Measurements from ENCODE around the gene TXNL4A. TPM values are rescaled to one million over a fixed set of nuclear protein-coding genes. Genes with fewer than 3 reads are reported as not detected.
A peak's percentile ranks its signal among the peaks of the same experiment; 100 is the strongest.

The TXNL4A gene
- total RNA-seq, 1 donor from 2014 or later, result 84.7 TPM

DNA sequence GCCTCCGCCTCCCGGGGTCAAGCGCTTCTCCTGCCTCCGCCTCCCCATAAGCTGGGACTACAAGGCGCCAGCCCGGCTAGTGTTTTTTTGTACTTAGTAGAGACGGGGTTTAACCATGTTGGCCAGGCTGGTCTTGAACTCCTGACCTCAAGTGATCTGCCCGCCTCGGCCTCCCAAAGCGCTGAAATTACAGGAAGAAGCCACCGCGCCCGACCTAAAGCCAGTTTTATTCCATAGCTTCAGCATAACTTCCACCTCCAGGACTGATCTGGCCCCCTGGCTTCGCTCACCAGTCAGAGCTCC lies 783 bp upstream of the TXNL4A start:
- DNase-seq (ENCODE audit: low read depth), result no peak
- TF ChIP-seq, protein P1, sequence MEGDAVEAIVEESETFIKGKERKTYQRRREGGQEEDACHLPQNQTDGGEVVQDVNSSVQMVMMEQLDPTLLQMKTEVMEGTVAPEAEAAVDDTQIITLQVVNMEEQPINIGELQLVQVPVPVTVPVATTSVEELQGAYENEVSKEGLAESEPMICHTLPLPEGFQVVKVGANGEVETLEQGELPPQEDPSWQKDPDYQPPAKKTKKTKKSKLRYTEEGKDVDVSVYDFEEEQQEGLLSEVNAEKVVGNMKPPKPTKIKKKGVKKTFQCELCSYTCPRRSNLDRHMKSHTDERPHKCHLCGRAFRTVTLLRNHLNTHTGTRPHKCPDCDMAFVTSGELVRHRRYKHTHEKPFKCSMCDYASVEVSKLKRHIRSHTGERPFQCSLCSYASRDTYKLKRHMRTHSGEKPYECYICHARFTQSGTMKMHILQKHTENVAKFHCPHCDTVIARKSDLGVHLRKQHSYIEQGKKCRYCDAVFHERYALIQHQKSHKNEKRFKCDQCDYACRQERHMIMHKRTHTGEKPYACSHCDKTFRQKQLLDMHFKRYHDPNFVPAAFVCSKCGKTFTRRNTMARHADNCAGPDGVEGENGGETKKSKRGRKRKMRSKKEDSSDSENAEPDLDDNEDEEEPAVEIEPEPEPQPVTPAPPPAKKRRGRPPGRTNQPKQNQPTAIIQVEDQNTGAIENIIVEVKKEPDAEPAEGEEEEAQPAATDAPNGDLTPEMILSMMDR (conservative IDR thresholded peaks at IDR 0.05; ENCODE audit: low read depth, low read length), result no peak

DNA sequence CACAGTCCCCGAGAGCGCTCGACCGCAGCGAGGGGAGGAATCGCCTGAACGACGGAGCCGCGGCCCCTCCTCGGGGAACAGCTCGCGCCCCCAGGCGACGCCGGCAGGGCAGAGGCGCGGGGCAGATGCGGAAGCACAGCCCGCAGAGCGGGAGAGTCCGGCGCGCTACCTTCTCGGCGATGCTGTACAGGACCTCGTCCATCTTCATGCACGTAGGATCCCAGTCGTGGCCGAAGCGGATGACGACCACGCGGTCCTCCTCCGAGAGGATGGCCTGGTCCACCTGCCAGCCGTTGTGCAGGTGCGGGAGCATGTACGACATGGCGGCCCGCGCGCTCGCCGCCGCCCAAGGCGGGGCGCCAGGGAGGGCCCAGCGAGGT lies 302 bp downstream of the TXNL4A start:
- peak overlapping the region; percentile 93 for H3K4me3 ChIP-seq (ENCODE audit: low read depth, low read length)
- DNase-seq (ENCODE audit: low read depth), result no peak
- TF ChIP-seq, protein P1 (conservative IDR thresholded peaks at IDR 0.05; ENCODE audit: low read depth, low read length), result peak; percentile 24

More for the DNA sequence above, 783 bp upstream of the TXNL4A start:
- peak overlapping the region; percentile 93 for H3K4me3 ChIP-seq (ENCODE audit: low read depth, low read length)

DNA sequence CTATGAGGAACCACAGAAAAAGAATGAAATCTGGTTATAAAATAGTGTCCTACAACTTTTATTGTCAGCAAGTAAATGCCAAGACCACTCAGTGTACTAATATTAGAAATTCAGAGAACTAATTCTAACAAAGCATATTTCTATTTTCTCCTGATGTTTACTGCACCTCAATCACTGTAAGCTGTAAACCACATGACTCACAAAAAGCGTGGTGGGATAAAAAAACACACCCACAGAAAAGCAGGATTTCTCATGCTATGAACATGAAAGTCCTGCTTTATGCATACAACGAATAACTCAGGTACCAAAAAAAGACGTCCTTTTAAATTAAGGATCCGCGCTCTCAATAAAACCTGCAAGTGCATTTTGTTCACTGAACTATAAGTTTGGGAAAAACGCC lies 797 bp downstream of the TXNL4A start:
- TF ChIP-seq, protein P1 (conservative IDR thresholded peaks at IDR 0.05; ENCODE audit: low read depth, low read length), result no peak
- peak overlapping the region; percentile 93 for H3K4me3 ChIP-seq (ENCODE audit: low read depth, low read length)
- no peak for DNase-seq (ENCODE audit: low read depth)

DNA sequence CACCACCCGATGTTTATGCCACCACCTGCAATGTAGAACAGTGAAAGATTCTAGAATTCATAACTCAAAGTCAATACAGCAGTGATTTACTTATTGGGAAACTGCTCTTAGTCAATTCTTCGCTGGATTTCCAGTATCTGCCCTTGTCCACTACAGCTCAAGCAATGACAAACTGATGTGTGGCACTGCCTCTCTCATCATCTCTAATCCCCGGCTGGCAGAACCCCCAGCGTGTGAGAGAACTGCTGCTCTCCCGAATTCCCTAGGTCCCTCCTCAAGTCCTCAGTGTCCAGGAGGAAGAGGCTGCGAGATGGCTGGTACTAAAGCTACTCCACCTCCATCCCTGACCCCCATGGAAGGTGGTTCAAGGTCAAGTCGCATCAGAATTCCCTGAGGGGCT lies 1.6 kb downstream of the TXNL4A start:
- no peak for DNase-seq (ENCODE audit: low read depth)
- TF ChIP-seq, protein P1 (conservative IDR thresholded peaks at IDR 0.05; ENCODE audit: low read depth, low read length), result no peak
- peak overlapping the region; percentile 93 for H3K4me3 ChIP-seq (ENCODE audit: low read depth, low read length)

GRCh38 chr18:79985172-79985571 lies 3.2 kb downstream of the TXNL4A start:
- TF ChIP-seq, protein P1 (conservative IDR thresholded peaks at IDR 0.05; ENCODE audit: low read depth, low read length), result no peak
- no peak overlapping the region for H3K4me3 ChIP-seq (ENCODE audit: low read depth, low read length)
- DNase-seq (ENCODE audit: low read depth), result no peak

- H3K4me3 ChIP-seq (ENCODE audit: low read depth, low read length), result no peak overlapping the region
- TF ChIP-seq, protein P1 (conservative IDR thresholded peaks at IDR 0.05; ENCODE audit: low read depth, low read length), result no peak
- no peak for DNase-seq (ENCODE audit: low read depth)
These were observed 4.6 kb downstream of the TXNL4A start for GRCh38 chr18:79983793-79984192.

DNA sequence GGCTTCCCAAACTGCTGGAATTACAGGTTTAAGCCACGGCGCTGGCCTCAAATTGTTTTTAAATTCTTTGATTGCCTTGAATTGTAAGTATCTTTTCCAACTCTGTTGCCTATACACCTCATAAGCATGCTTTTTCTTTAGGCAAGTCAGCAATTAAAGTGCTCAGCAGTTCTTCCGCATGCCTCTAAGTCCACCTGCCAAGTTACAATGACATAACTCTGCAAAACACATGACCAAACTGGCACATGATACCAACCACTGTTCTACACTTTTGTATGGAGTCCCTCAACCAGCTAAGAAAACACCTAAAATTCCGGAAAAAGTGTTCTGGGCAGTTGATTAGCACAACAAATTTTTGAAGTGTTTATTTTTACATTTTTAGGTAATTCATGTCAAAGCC lies 5.1 kb downstream of the TXNL4A start:
- TF ChIP-seq, protein P1 (conservative IDR thresholded peaks at IDR 0.05; ENCODE audit: low read depth, low read length), result no peak
- H3K4me3 ChIP-seq (ENCODE audit: low read depth, low read length), result no peak overlapping the region
- no peak for DNase-seq (ENCODE audit: low read depth)
